ENCODE data around the gene KIF12. TPM values are rescaled to one million over a fixed set of nuclear protein-coding genes. Genes with fewer than 3 reads are reported as not detected.
A peak's percentile ranks its signal among the peaks of the same experiment; 100 is the strongest.

KIF12 gene
- total and polyA plus RNA-seq, 2 of the 13 experiments (the other 11 are each of a cell fraction or from before 2014, with no cell fraction given), result 1.8 to 12.5 TPM

DNA sequence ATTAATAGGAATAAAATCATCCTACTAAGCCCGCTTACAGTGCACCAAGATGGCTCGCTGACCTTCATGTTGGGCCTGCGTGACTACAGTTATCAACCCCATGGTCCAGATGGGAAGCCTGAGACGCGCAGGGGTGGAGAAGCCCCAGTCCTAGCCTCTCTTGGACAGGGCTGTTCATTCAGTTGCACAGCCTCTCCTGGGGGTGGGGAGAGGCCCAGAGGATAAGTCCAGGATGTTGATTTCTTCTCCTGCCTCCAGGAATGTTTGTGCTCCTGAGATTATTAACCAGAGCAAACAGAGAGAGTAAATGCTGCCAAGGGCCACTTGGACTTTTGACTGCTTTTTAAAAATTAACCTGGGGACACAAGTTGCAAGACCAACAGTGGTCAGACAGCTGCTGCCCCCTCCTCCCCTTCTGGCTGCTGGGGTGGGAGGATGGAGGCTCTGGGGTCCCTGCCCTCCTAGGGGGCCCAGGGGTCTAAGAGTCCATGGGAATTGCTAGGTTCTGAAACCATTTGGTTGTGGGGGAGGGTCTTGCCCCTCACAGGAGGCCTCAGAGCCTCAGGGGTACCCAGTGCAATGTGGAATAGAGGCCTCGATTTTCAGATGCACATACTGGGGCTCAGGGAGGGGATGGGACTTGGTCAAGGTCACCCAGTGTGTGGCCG, 18.2 kb downstream of the KIF12 start (continued):
- TF ChIP-seq, protein P1, sequence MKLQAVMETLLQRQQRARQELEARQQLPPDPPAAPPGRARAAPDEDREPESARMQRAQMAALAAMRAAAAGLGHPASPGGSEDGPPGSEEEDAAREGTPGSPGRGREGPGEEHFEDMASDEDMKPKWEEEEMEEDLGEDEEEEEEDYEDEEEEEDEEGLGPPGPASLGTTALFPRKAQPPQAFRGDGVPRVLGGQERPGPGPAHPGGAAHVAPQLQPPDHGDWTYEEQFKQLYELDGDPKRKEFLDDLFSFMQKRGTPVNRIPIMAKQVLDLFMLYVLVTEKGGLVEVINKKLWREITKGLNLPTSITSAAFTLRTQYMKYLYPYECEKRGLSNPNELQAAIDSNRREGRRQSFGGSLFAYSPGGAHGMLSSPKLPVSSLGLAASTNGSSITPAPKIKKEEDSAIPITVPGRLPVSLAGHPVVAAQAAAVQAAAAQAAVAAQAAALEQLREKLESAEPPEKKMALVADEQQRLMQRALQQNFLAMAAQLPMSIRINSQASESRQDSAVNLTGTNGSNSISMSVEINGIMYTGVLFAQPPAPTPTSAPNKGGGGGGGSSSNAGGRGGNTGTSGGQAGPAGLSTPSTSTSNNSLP (IDR thresholded peaks at IDR 0.05; ENCODE audit: low read depth, low read length), result peak; percentile 46
- TF ChIP-seq BCL3 (CRISPR knock-in tag; IDR thresholded peaks at IDR 0.05) (no peak; the same call in 1 of the 2 replicates), ZGPAT (CRISPR knock-in tag; IDR thresholded peaks at IDR 0.05) (peak; percentile 85), HDAC1 (CRISPR knock-in tag; IDR thresholded peaks at IDR 0.05) (peak; percentile 72), RFXAP (CRISPR knock-in tag; IDR thresholded peaks at IDR 0.05; ENCODE audit: borderline replicate concordance) (peak; percentile 27; the same call in 1 of the 2 replicates), FOXA1 (IDR thresholded peaks at IDR 0.05) (peak; percentile 64), FOXA1 (CRISPR knock-in tag; IDR thresholded peaks at IDR 0.05) (peak; percentile 91), MED1 (CRISPR knock-in tag; IDR thresholded peaks at IDR 0.05) (peak; percentile 97), CHD2 (IDR thresholded peaks at IDR 0.05; ENCODE audit: low read depth, low read length) (no peak), ZNF224 (CRISPR knock-in tag; IDR thresholded peaks at IDR 0.05) (peak; percentile 83; the same call in 1 of the 2 replicates), POLR2AphosphoS2 (IDR thresholded peaks at IDR 0.05; ENCODE audit: low read depth, low read length) (no peak; the same call in 1 of the 2 replicates), GFI1 (CRISPR knock-in tag; IDR thresholded peaks at IDR 0.05; ENCODE audit: borderline replicate concordance) (peak; percentile 95), ISX (CRISPR knock-in tag; conservative IDR thresholded peaks at IDR 0.05) (no peak), BRD4 (CRISPR knock-in tag; IDR thresholded peaks at IDR 0.05) (peak; percentile 27), ZFP62 (CRISPR knock-in tag; IDR thresholded peaks at IDR 0.05) (no peak), ERF (CRISPR knock-in tag; IDR thresholded peaks at IDR 0.05) (peak; percentile 77), MXD4 (CRISPR knock-in tag; IDR thresholded peaks at IDR 0.05) (no peak), RFX5 (IDR thresholded peaks at IDR 0.05; ENCODE audit: low read depth, low read length) (no peak), ZMAT3 (CRISPR knock-in tag; conservative IDR thresholded peaks at IDR 0.05) (peak; percentile 74; the same call in 1 of the 2 replicates)
- TF ChIP-seq, protein P2, sequence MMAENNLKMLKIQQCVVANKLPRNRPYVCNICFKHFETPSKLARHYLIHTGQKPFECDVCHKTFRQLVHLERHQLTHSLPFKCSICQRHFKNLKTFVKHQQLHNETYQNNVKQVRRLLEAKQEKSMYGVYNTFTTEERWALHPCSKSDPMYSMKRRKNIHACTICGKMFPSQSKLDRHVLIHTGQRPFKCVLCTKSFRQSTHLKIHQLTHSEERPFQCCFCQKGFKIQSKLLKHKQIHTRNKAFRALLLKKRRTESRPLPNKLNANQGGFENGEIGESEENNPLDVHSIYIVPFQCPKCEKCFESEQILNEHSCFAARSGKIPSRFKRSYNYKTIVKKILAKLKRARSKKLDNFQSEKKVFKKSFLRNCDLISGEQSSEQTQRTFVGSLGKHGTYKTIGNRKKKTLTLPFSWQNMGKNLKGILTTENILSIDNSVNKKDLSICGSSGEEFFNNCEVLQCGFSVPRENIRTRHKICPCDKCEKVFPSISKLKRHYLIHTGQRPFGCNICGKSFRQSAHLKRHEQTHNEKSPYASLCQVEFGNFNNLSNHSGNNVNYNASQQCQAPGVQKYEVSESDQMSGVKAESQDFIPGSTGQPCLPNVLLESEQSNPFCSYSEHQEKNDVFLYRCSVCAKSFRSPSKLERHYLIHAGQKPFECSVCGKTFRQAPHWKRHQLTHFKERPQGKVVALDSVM (CRISPR knock-in tag; IDR thresholded peaks at IDR 0.05), result peak; percentile 85
- TF ChIP-seq, protein P3, sequence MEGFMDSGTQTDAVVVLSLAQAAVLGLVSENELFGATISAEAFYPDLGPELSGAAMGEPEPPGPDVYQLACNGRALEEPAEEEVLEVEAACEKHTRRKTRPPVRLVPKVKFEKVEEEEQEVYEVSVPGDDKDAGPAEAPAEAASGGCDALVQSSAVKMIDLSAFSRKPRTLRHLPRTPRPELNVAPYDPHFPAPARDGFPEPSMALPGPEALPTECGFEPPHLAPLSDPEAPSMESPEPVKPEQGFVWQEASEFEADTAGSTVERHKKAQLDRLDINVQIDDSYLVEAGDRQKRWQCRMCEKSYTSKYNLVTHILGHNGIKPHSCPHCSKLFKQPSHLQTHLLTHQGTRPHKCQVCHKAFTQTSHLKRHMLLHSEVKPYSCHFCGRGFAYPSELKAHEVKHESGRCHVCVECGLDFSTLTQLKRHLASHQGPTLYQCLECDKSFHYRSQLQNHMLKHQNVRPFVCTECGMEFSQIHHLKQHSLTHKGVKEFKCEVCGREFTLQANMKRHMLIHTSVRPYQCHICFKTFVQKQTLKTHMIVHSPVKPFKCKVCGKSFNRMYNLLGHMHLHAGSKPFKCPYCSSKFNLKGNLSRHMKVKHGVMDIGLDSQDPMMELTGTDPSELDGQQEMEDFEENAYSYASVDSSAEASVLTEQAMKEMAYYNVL (CRISPR knock-in tag; IDR thresholded peaks at IDR 0.05; ENCODE audit: borderline replicate concordance), result no peak
